Activated naive CD4-positive, alpha-beta T cell (primary cell): ENCODE results near the gene JAK2.
"Not testable (repeated sequence)": the region's sequence is repeated elsewhere in the genome, so short reads cannot be mapped to it uniquely, and the experiment has no call there.

Experiments
- DNase-seq, 4 experiments: peaks; one replicate each; lab custom pipeline; 2025; lab: John Stamatoyannopoulos, UW

JAK2 gene

DNA sequence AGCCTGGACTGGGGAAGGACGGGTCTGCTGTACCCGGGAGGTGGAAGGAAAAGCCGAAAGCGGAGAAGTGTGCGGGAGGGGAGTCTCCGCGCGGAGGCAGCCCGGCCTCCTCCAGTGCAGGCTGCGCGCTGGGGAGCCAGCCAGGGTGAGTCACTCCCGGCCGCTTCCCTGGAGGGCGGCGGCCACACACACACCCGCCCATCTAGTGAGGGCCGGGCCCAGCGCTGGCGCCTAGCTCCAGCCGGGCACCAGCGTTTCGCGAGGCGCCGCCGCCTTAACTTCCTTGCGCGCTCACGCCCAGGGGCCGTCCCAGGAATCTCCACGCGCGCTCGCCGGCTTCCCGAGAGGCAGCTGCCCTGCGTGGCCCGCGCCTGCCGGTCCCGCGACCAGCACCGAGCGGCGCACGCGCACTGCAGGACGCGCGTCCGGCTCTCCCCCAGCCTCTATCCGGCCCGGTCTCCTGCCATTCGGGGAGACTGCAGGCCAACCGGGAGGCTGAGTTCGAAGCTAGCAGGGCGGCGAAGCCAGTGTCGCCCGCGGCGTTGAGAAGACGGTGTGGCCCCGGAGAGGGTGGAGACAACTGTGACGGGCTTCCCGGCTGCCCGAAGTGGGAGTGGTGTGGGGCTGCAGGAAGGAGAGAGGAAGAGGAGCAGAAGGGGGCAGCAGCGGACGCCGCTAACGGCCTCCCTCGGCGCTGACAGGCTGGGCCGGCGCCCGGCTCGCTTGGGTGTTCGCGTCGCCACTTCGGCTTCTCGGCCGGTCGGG lies at the start of gene JAK2:
JAK2 (plus strand) TSS at position 652 of the 765 bp plus-strand sequence. CDS start 36,716 bp downstream, outside the sequence.
- DNase-seq: peak; percentile 54 to 69 (median 58)

DNA sequence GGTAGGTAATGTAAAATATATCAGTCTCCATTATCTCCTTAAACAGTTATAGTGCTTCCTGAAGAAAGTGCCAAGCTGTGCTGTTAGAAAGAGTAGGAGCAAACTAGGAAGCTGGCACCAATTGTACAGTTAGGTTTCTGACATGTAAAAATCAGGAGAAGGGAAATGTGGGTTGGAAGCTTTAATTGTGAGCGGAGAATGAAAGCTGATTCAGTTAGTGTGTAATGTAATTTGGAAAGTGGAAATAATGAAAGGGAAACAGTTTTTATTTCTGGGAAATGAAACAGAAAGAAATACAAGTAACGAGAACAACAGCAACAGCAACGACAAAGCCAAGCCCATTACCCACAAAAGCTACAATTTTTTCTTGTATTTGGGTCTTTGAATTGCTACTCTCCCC lies 48.8 kb upstream of the JAK2 start:
- no peak for DNase-seq

DNA sequence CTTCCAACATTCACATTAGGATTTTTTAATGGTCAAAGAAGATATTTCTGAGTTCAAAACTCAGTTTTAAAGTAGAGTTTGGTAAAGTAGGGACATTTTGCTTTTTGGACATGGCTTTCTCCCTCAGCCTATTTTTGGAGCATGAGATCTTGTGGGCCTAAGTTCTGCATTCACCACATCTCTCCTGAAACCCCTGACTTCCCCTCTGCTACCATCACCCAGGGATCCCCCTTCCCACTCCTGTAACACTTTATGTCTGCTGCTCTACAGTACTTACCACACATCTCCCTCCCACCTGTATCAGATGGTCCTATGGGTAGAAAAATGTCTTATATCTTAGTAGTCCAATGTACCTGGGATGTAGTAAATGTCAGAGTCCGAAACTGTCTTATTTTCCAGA lies 48.2 kb upstream of the JAK2 start:
- no peak for DNase-seq

DNA sequence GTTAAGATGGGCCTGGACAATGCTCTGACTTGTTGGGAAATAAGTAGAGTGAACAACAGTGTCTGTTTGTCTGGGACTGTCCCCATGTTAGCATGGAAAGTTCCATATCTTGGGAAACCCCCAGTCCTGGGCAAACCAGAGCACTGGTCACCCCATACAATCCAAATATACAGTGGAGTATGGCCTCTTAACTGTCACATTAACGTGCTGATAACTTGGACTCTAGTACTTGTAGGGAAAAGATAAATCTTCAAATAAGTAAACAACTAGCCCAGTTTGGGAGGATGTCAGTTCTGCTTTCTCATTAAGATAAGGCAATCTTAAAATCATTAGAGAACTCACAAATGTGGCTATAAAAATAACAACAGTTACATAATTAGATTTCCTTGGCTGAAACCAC lies 47.6 kb upstream of the JAK2 start:
- DNase-seq: no peak

DNA sequence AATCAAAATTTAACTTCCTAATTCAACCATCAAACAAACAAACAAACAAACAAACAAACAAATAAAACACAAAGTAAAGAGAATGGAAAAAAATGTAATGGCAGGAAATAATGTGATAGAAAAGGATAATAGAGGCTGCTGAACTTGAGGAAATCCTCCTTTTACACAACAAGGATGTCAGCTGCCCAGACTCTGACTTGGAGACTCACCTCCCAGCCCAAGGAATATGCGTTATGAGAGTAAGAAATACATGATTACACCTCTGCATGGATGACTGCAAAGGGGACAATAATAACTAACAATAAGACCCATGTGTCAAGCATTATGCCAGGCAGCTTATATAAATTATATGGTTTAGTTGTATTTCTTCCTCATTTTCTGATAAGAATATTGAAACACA lies 46.6 kb upstream of the JAK2 start:
- no peak for DNase-seq

DNA sequence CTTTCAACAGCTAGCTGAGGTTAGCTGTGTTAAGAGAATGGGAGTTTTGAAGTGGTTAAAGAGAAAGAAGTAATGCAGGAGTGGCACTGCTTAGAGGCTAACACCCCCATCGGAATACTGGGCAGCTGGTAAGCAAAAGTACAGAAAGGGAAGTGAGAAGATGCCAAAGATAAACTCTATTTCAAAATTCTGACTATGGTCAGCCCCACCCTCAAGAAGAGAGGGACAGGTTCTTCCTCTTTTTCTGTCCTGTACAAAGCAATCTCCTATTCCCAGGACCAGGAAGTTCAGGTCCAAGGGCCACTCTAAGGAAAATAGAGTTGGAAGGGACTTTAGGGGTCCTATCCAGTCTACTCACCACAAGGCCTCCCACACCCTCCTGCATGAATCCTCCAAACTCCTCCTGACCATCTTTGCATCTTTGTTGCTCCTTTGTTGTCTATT lies 45.9 kb upstream of the JAK2 start:
- no peak for DNase-seq

DNA sequence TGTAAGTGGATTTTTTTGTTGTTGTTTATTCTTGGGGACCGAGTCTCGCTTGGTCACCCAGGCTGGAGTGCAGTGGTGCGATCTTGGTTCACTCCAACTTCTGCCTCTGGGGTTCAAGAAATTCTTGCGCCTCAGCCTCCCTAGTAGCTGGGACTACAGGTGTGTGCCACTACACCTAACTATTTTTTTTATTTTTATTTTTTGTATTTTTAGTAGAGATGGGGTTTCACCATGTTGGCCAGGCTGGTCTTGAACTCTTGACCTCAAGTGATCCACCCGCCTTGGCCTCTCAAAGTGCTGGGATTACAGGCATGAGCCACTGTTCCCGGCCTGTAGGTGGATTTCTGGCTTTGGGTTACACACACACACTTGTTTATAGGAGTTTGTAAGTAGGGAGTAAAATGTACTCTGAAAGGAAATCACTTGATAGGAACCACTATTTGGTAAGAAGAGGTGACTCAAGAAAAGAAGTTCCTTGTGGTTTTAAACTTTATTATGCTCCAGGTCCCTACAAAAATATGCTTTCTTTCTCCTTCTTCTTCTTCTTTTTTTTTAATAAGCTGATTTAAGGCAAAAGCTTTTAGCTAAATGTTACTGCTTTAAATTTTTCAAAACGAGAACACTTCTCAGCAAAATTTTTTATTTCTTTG lies 42.9 kb upstream of the JAK2 start:
- DNase-seq: not testable (repeated sequence)

DNA sequence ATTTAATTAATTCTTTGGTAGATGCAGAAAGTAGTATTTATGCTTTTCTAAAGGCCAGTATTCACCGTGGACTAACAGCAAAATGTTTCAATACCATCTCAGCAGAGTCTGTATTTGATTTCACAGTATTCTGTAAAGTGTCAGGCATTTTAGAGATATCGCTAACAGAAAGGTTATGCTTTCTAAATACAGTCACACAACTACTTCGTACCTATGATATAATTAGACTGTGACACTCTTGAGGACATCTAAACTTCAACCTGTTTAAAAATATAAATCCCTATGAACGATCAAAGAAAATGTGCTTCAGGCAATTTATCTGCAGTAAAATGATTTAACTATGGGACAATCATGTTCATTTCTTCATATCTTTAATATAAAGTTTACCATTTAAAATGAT lies 41.7 kb upstream of the JAK2 start:
- no peak for DNase-seq

DNA sequence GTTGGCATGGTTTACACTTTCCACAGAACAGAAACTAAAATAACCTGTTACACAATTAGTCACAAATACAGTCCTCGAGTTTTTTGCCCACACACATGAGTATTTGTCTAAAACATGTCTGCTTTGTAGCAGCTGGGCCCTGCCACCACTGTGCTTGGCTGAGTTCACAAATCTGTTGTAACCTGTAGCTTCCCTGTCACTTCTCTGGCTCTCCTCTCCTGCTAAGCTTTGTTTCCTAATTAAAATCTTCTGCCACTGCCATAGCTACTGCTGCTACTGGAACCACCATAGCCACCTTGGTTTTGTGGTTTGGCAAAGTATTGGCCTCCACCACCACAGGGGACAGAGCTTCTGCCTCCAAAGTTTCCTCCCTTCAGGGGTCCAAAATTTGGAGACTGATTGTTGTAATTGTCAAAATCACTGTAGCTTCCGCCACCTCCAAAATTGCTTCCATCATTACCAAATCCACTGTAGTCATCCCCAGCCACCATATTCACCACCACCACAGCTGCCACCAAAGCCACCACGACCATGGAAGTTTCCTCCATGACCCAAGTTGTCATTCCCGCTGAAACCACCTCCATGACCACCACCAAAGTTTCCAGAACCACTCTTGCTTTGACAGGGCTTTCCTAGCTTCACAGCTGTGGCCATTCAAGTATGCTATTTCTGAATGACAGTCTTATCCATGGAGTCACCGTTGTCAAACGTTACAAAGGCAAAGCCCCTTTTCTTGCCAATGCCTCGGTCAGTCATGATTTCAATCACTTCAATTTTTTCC lies 40.5 kb upstream of the JAK2 start:
- DNase-seq: not testable (repeated sequence)

DNA sequence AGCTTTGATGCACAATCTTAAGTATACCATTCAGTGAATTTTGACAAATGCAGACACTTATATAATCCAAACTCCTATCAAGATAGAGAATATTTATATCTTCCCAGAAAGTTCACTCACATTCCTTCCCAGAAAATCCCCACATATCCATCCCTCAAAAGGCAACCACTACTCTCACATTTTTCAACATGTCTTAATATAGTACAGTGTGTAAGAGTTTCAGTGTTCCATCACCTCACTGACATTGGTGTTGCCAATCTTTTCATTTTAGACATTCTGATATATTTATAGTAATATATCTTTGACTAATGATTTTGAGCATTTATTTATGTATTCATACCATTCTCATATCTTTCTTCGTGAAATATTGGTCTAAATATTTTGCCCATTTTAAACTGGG lies 38.1 kb upstream of the JAK2 start:
- DNase-seq: no peak

DNA sequence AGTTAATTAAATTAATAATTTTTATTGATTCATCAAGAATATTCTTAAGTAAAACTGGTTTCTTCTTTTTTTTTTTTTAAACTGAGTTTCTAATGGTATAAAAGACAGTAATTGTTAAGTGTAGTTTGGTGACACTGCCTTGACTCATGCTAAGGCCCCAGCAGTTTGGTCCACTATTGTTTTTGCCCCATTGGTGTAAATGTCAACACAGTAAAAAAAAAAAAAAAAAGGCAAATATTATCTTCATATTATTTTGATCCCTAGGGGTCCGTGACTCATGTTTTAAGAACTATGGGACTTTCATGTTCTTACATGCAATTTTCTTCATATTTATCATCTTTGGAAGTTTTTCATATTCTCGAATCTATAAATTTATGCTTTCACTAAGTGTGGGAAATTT lies 29.2 kb upstream of the JAK2 start:
- DNase-seq: no peak

DNA sequence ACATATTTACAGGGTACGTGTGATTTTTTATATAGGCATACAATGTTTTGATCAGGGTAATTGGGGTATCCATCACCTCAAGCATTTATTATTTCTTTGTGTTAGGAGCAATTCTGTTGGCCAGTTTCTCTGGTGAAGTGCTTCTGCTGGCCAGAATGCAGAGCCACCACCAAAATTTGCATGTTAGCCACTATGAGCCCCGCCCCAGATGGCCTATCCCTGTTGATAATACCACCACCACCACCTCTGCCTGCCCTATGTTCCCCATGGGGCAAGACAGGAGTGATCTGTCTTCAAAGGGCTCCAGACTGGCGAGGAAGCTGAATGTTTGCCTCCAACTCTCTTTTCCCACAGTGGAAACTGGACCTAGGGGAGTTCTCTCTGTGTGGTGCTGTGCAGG lies 26.0 kb upstream of the JAK2 start:
- no peak for DNase-seq

DNA sequence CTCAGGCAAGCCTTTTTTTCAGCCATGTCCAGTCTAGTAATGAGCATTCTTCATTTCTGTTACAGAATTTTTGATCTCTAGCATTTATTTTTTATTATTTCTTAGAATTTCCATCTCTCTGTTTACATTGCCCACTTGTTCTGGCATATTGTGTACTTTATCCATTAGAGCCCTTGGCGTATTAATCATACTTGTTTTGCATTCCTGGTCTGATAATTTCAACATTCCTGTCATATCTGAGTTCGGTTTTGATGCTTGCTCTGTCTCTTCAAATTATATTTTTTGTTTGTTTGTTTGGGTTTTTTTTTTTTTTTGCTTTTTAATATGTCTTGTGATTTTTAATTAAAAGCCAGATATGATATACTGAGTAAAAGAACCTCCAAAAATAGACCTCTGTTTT lies 23.0 kb upstream of the JAK2 start:
- DNase-seq: no peak

DNA sequence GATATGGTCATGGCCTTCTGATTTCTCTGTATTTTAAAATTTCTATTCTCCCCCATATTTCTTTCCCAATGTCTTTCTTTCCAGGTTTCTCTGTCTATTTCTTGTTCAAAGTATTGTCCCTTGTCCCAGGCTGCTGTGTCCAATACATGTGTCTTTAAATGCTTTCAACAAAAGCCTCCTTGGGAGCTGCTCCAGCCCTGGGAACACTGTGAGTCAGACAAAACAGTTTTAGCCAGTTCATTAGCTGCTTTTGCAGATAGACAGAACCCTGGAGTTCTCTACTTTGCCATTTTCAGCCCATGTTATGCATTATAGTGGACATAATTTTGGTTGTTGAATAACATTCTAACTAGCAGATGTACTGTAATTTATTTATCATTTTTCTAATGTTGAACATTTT lies 20.5 kb upstream of the JAK2 start:
- no peak for DNase-seq

DNA sequence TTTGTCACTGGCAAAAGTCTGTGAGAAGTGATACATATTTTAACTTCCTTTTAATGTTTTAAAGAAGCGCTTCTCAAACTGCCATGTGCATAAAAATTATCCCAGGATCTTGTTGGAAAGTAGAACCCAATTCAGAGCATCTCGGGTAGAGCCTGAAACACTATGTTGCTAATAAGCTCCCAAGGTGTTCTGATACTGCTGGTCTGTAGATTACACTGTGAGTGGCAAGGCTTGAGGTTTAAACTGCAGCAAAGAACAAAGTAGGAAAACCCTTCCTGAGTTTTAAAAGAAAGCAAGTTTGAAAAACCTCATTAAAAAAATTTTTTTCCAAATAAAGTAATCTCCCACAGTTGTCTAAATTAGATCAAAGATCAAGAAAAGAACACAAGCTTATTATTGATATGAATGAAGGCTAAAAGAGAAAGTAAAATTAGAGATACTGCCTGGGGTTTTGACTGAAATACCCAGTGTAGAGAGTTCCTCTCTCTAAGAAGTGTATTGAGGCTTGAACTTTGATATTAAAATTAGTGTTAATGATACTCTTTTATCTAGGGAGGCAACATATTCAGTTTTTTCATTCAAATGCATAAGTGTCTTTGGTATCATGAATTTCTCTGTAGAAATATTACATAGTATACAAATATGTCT lies 19.8 kb upstream of the JAK2 start:
- DNase-seq: no peak

DNA sequence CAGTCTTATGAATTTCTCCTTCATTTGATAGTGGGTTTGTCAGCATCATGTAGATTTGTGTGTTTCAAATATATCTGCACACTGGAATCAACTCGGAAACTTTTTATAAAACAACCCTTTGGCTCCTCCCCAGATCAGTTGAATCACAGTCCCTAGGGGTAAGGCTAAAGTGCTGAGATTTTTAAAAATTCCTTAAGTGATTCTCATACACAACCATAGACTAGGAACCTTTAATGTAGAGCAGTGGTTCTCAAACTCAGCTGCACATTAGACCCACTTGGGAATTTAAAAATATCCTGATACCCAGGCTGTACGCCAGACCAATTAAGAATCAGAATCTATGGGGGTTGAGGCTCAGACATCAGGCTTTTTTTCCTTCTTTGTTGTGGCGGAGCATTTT lies 17.5 kb upstream of the JAK2 start:
- no peak for DNase-seq

DNA sequence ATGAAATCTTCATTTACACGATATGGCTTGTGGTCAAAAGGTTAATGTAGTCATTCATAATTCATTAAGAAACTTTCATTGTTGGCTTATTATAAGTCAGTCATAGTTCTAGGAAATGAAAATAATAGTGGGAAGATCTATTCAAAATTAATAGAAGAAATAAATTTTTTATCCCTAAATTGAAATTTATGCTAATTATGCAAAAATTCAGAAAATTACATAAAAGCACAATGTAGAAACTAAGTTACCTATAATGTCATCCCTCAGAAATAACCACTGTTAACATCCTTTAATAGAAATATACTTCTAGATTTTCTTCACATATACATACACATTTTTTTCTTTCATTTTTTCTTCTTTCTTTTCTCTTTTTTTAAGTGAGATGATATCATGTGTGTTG lies 15.9 kb upstream of the JAK2 start:
- DNase-seq: no peak

DNA sequence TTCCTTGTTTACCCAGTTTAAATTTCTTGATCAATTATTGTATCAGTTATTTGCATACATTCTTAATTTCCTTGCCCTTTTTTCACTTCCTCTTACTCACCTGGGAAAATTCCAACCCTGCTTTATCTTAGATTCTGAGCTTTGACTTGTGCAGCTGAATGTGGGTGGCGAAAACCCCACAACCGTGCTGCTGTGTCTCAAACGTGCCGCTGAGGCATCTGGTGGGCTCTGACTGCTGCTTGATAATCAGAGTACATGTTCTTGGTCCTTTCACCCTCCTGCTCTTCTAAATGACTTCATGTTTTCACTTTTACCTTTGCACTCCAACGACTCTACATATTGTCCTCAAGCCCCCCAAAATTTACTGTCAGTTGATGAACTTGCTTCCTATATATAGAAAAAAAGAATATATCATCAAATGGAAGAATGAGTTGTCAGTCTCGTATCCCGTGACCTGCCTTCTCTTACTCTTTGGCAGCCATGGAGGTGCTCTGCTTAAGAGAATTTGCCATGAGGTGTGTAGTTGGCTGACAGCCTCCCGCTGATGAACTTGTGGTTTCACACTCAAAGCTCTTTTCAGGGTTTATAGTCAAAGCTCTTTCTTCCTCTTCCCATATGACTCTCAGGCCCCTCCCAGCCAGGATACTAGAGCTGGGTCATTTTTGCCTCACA lies 14.0 kb upstream of the JAK2 start:
- DNase-seq: peak in 2 of 4 experiments; percentile 20 to 21

DNA sequence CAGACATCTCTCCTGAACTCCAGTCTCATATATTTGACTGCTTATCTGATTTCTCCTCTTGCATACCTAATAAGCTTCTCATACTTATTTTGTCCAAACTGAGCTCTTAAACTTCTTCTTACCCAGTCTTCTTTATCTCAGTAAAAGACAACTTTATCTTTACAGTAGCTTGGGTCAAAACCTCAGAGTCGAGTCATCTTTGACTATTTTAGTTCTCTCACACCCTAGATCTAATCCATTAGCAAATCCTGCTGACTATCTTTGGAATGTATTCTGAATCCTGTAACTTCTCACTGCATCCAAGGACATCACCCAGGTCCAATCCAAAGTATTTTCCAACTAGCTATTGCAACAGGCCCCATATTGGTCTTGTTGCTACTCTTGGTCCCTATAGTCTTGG lies 11.8 kb upstream of the JAK2 start:
- DNase-seq: no peak

DNA sequence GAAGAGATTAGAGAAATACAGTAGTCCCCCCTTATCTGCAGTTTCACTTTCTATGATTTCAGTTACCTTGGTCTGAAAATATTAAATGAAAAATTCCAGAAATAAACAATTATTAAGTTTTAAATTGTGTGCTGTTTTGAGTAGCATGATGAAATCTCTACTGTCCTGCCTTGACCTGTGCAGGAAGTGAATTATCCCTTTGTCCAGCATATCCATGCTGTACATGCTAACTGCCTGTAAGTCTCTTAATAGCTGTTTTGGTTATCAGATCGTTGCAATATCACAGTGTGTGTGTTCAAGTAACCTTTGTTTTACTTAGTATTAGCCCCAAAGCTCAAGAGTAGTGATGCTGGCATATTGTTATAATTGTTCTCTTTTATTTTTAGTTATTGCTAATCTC lies 11.2 kb upstream of the JAK2 start:
- DNase-seq: no peak

DNA sequence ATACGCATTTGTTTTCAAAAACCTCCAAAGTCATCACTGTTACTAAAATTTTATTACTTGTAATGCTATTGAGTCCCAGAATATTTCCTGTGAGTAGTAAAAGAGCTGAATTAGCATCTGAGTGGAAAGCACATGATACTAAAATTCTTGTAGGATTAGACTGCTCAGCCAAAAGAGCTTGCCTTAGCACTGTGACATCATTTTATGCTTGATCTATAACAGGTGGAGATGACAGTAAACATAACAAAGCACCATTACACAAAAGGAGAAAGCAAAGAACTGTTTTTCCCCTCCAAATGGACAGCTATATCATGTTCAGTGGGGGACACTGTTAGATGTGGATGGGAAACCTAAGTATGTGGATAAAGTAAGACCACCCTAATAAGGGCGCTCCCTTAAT lies 5.8 kb upstream of the JAK2 start:
- no peak for DNase-seq
